22Rv1 (cell line): ENCODE results near the gene ACAN.

Source experiments
- ZFX ChIP-seq: fragments of 450-650 bp; IDR thresholded peaks from 2 replicates; pipeline ENCODE4 v1.6.1; 2017; ENCODE audit warnings: antibody characterized with exemption, borderline replicate concordance
- TF ChIP-seq, protein P1 (sequence below): fragments of 450-650 bp; IDR thresholded peaks from 2 replicates; pipeline ENCODE4 v1.5.1; 2017; ENCODE audit warnings: mild to moderate bottlenecking

GRCh38 chr15:88803920-88804247 is 648 bp downstream of the ACAN start:
- TF ChIP-seq ZFX = no peak
- TF ChIP-seq, protein P1, sequence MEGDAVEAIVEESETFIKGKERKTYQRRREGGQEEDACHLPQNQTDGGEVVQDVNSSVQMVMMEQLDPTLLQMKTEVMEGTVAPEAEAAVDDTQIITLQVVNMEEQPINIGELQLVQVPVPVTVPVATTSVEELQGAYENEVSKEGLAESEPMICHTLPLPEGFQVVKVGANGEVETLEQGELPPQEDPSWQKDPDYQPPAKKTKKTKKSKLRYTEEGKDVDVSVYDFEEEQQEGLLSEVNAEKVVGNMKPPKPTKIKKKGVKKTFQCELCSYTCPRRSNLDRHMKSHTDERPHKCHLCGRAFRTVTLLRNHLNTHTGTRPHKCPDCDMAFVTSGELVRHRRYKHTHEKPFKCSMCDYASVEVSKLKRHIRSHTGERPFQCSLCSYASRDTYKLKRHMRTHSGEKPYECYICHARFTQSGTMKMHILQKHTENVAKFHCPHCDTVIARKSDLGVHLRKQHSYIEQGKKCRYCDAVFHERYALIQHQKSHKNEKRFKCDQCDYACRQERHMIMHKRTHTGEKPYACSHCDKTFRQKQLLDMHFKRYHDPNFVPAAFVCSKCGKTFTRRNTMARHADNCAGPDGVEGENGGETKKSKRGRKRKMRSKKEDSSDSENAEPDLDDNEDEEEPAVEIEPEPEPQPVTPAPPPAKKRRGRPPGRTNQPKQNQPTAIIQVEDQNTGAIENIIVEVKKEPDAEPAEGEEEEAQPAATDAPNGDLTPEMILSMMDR = no peak
